GM21825 (cell line): ENCODE measurements around the gene CACNA1S.

Experiments used
- ATAC-seq: cut with Tn5 transposase; IDR thresholded peaks from one replicate; pipeline ENCODE4 v1.9.1; 2021; ENCODE audit warnings: mild to moderate bottlenecking, moderate library complexity; ENCODE audit not compliant: unreplicated experiment

Gene CACNA1S

DNA sequence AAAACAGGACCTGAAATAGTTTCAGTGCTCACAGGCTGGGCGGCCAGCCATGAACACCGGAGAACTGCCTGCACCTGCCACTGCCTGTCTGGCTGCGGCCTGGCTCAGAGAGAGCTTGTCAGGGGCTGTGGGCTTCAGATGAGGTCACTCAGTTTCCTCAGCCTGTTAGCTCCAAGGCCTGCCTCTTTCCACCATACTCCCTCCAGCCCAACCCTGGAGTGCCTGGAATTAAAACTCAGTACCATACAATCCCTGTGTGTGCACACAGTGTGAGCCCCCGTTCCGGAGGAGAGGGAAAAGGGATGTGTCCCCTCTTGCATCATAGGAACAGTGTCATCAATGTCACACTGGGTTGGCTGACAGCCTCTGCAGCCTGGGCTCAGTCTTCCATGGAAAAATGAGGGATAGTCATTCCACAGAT is 16.2 kb downstream of the CACNA1S start:
- no peak for ATAC-seq

DNA sequence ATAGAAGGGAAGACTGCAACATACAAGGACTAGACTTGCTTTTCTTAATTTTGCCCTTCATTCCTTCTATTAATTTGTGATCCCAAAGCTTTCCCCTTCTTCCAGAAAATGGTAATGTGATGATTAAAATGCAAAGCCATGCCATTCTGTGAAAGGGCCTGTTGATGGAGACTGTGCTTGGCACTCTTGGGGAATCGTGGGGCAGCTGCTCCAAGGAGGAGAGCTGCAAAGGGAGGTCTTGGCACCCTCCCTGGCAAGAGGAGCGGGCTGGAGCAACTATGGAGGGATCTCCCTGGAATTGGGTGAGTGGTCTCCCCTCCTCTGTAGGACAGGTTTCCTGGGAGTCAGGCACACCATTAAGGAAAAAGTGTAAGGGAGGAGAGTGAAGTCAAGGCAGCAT is 16.6 kb downstream of the CACNA1S start:
- no peak for ATAC-seq

DNA sequence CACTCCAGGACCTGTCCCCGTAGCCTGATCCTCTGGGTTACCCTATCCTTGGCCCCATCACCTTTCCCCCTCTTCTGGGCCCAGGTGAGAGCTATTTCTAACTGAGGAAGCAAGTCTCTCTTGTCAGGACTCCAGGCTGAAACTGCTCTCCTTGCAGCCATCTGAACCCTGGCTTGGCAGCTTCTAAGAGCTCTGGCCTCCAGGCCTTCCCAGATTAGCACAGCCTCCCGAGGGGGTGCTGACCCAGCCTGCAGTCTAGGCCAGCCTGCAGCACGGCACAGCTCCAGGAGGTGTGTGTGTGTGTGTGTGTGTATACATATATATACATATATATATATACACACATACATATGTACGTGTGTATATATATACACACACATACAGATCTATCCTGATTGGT is 17.4 kb downstream of the CACNA1S start:
- no peak for ATAC-seq

DNA sequence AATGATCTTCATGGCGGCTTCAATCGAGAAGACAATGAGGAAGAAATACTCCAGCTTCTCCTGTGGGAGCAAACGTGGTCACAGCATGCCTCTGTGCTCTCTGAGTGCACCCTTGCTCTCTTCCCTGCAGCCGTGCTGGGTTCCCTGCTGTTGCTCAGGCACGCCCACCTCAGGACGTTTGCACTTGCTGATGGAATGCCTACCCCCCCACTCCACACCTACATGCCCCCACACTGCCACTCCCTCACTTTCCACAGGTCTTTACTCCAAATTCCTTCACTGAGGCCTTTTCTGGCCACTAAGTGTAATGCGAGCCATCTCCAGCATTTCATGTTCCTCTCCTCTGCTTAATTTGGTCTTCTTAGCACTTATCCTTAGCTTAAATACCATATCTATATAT is 18.3 kb downstream of the CACNA1S start:
- no peak for ATAC-seq

DNA sequence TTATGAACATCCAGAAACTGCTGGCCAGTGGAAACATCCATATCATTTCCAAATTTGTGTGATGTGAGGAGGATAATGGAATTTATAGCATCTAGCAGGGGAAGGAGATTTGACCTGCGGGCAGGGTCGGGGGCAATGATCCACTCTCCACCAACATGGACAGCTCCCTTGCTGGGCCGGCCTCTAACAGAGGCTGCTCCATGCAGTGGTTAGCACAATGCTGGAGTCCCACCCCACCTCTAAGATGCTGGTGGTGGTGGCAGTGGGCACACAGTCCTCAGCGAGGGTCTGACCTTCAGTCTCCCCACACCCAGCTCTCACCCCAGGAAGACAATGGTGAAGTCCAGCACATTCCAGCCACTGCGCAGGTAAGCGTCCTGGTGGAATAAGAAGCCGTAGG is 18.7 kb downstream of the CACNA1S start:
- ATAC-seq, result no peak

DNA sequence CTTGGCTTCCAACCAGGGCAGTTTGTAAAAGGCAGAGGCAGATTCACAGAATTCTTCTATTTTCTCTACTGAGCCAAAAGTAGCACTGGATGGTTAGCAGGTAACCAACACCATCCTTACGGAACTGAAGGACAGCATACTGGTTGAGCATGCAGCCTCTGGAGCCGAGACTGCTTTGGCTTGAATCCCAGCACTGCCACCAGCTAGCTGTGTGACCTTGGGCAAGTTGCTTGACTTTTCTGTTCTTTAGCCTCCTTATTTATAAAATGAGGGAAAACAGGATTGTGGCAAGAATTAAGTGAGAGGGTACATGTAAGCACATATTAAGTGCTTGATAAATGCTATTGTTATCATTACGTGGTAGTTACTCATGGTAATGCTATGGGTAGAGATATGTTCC is 19.5 kb downstream of the CACNA1S start:
- ATAC-seq, result no peak

DNA sequence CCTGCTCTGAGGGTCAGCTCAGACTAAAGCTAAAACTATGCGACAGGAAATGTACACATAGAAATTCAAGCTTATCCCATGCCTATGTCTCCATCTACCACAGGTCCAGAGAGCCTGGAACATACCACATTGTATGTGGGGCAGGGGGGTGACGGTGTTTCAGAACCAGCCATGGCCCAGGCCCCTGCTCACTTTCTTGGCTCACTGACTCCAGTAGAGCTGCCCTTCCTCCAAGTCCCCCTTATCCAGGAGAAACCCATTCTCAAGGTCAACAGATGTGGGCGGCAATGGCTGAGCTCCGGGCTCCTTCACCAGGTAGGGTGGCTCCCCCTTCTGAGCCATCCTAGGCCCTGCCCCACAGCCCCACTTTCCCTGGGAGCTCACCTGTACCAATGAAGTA is 21.0 kb downstream of the CACNA1S start:
- no peak for ATAC-seq

DNA sequence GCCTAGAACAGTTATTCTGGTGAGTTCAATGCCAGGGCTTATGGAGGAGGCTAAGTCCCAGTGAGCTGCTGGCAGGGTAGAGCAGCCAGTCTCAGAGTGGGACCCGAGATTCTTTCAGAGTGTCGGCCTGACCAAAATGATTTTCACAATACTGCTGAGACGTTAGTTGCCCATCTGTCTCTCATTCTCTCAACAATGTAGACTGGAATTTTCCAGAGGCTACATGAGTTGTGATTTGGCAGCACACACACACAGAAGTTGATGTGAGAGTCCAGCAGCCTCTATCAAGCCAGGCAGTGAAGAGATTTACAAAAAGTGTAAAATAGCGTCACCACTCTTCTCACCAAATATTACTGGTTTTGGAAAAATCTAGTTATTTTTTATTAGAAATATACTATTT is 21.7 kb downstream of the CACNA1S start:
- no peak for ATAC-seq

DNA sequence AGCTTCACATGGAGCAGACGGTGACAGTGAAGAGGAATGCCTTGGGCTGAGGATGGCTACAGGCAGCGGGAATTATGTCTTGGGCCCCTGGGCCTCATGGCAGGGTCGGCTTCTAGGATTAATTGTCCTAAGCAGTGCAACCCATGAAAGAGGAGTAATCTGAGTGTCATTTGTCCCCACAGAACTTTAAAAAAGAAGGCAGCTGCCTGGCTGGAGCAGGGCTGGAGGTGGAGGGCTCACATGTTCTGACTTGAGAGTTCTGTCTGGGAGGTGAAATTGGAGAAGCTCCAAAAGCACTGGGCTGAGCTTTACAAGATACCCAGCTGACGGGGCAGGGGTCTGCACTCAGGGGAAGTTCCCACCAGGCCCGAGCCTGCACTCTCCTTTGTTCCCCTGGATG is 22.6 kb downstream of the CACNA1S start:
- ATAC-seq, result no peak

DNA sequence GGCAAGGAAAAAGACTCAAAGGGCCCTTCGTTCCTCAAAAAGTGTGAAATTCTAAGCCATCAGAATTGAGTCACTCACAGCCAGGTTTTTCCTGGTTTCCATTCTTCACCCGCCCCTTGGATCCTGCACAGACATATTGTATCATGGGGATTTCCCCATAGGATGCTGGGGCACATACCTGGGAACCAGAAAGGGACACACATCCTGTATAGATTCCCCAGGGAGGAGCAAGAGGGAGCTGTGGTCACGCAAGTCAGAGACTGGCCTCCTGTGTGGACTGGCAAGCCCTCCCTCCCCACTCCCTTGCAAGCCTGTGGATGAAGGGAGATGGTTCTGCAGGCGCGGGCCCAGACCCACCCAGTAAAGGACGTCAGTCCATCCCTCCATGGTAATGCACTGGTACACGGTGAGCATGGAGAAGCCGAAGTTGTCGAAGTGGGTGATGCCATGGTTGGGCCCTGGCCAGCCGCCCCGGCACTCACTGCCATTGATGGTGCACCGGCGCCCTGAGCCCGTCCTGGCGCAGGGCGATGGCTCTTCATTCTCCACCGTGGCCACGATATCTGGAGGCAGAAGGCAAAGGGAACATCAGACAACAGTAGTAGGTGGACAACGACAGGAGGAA is 23.2 kb downstream of the CACNA1S start:
- no peak for ATAC-seq

DNA sequence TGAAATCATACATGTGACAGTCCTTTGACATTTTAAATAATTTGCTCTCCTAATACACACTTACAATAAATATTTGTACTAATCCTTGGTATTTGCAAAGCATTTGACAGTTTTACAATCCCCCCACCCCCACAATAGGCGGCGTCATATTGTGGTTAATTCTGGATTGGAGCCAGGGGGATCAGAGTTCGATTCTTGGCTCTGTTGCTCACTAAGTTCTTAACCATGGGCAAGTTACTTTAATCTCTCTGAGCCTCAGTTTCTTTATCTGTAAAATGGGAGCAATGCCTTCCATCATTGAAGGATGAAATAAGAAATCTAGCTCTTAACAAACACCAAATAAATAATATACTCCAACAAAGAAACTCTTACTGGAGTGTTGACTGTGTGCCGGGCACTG is 23.8 kb downstream of the CACNA1S start:
- no peak for ATAC-seq

DNA sequence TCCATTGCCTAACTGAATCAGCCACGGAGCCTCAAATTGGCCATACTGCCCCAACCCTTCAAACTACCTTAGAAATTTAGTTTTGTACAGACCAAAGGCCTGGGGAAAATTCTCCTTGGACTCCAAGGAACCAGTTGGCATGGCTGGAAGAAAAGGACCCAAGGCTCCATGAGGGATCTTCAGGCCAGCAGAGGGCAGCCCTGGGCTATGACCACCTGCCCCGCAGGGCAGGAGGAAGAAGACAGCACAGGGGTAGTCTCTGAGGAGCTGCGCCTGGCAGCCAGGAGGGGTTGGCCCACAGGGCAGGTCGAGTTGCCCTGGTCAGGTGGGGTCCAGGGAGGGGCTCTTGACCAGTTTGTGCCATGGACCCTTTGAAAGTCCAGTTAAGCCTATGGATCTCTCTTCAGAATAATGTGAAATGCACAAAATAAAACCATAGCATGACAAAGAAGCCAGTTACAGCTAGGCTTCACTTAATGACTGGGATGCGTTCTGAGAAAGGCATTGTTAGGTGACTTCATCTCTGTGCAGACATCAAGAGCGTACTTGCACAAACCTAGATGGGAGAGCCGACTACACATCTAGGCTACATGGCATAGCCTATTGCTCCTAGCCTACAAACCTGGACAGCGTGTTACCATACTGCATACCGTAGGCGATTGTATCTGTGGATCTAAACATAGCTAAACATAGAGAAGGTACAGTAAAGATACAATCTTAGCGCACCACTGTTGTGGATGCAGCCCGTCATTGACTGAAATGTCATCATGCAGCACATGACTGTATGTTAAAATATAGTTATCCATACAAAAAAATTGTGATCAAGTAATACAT is 26.1 kb downstream of the CACNA1S start:
- ATAC-seq, result no peak

DNA sequence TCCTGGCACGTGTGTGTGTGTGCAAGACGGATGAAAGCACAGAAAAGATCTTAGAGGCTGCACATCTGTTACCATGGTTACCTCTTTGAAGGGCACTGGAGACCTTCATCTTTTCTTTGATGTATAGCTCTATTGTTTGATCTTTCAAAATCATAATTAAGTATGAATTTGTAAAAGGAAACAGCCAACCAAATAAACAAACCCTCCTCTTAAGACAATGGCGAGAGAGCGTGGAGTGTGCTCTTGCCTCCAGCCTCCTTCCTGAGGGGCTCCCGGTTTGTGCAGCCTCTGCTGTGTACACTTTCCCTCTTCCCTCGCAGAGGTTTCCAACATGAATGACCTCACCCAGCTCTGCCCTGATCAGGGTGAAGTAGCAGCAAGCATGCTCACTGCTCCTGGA is 27.9 kb downstream of the CACNA1S start:
- no peak for ATAC-seq

DNA sequence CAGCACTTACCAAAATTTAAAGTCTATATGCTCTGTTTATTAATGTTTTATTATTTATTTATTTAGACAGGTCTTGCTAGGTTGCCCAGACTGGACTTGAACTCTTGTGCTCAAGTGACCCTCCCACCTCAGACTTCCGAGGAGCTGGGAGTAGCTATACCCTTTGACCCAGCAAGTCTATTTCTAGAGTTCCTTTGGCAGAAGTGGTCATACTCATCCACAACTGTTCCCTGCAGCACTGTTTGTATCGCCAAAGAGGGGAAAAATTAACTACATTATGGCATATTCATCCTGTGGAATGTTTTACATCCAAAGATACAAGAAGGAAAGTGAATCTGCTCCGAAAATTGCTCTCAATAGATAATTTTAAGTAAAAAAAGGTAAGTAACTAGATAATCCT is 28.5 kb downstream of the CACNA1S start:
- no peak for ATAC-seq

DNA sequence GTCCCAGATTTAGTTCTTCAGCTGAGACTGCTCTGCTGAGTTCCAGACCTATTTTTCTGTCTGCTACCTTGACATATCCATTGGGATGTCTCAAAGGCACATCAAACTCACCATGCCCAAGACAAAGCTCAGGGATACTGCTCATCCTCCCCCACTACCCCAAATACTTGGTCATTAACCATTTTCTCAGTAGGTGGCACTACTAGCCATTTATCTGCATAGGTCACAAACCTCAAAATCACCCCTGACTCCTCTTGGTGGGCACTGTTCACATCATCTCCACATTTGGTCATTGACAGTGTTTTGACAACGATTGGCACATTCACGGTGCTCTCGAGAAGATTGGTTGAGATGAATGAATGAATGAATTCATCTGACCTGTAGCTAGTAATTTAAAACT is 32.1 kb downstream of the CACNA1S start:
- ATAC-seq, result no peak

DNA sequence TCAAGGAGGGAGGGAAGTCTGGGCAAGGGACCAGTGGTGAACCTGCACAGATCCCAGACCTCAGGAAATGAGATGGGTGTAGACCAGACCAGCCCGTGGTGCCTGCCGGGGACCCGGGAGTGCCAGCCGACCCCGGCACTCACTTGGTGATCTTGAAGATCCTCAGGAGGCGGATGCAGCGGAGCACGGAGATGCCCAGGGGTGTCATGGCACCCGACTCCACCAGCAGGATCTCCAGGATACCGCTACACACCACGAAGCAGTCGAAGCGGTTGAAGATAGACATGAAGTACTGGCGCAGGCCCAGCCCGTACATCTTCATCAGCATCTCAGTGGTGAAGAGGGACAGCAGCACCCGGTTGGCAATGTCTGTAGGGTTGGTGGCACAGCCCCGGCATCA is 34.5 kb downstream of the CACNA1S start:
- no peak for ATAC-seq

DNA sequence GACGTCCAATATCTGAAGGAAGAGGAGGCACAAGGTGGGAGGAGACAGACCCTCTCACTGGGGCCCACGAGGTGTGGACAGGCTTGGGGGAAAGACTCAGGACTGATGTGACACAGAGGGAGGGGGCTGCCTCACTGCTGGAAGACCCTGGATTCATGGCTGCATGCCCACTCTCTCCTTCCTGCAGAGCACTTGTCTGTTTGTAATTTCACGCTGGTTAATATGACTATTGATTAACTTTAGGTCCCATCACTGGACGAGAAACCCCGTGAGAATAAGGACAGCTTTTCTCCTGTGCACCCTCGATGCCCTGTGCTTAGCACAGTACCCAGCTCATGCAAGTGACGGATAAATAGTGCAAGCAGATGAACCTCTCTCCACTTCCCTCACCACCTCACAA is 35.1 kb downstream of the CACNA1S start:
- no peak for ATAC-seq

DNA sequence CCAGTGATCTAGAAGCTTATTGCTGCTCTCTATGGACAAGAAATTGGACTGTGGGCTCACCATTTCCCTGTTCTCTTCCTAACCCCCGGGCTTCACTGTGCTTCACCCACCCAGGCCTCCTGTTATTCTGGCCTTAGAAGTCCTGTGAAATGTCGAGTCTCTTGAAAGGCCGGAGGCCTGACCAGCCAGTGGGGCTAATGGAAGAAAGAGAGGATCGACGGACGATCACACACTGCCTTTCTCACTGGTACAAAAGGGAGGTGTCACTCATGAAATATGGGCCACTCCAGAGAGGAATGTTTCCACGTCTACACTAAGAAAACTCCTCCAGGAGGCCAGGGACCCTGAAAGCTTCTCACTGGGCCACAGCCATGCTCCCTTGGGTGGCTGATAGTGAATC is 36.1 kb downstream of the CACNA1S start:
- no peak for ATAC-seq

DNA sequence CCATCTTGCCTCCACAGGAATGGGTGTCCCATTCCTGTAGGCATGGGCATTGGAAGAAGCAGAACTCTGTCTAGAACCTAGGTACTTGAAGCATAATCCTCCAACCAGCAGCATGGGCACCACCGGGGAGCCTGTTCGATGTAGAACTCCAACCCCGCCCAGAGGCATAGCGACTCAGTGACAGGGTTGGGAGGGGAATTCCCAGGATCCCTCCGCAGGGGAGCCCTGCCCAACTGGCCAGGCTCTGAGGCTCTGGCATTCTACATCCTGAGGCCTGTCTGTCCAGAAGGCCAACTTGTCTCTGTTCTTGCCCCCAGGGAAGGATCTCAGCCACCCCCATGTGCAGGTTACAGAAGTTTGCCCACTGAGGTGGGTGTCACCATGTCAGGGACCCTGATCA is 38.2 kb downstream of the CACNA1S start:
- ATAC-seq, result no peak

DNA sequence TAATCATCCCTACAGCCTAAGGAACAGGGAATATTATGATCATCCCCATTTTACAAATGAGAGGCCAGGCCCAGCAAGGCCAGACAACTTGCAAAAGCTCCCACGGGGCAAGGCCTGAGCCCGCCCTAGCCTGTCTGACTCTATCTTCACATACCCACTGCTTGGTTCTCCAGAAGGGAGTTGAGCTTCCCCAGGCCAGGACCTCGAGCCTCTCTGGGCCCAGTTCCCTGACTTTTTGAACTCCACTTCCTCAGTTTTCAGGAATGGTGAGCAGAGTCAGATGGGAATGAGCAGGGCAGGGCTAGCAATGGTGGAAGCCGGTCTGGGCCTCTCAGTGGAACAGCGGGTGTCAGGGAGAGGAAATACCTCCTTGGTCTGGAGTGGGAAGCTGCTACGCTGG is 39.3 kb downstream of the CACNA1S start:
- no peak for ATAC-seq

DNA sequence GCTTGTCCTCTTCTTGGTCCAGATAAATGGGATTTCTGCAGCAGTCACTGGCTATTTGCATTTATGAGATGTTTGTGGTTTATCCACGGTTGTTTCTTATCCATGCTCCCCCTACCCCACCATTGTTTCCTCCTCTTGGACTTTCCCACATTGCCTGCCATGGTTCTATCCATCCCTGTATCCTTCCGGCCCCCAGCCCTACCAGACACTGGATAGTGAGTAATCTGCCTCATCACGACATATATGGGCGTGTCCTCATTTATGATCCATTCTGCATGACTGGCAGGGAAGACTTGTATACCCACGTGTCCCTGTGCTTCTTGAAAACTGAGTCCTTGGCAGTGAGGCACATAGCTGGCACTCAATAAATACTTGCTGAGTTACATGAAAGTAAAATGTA is 40.1 kb downstream of the CACNA1S start:
- no peak for ATAC-seq

DNA sequence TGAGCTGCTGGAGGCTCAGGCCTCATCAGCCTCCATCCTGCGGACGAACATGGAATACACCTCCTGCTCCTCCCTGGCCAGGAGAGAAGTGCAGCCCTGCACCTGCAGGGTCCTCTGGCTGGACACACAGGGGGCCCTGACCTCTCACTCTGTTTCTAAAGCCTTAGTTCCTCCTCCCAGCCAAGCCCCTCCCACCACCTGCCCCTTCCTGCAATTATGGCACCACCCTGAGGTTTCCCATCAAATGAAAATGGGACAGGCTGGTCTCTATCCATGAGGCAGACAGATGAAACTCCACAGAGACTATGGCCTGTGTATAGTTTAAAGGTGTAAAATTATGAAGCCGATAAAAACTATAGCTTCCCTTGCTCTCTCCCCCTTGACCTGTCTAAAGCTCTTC is 42.6 kb downstream of the CACNA1S start:
- ATAC-seq, result no peak

DNA sequence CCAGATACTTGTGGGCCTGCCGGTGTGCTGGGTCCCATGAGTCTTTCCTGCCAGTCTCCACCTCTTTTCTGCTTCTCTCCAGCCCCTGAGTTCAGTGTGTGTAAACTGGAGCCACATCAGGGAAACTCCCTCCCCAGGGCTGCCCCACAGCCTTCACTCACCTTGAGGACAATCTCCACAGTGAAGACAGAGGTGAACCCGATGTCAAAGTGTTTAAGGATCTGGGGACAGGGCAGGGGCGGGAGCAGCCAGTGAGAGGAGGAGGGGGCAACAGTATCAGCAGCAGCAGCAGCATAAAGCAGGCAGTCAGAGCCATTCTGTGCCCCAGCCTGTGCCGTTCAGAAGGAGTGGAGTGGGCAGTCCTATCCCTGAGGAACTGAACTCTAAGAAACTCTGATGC is 43.2 kb downstream of the CACNA1S start:
- no peak for ATAC-seq
